ENCODE results near the gene SLC35F4. TPM values are rescaled to one million over a fixed set of nuclear protein-coding genes. Genes with fewer than 3 reads are reported as not detected.
A peak's percentile ranks its signal among the peaks of the same experiment; 100 is the strongest.

SLC35F4 gene
- total and polyA plus RNA-seq, 2 of the 8 experiments (the other 6 are each of a cell fraction or from before 2014, with no cell fraction given): not detected

DNA sequence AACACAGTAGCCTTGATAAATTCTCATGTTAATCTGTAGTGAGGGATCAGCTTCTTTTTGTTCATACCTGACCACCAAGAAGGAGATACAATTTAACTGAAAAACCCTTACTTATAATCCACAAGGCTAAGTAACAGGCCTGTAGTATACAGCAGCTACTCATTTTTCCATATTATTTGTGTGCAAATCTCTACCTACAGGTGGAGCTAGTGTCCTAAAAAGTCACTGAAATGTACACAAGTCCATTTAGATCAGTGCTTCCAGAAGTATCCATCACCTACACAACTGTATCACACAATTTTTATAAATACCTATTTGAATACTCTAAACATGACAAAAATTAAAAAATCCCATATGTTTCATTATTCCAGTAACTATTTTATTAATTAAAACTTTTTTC lies 173.2 kb downstream of the SLC35F4 start:
- Histone ChIP-seq H3K23me2 (ENCODE audit: low read depth, low read length) (no peaks in the 10 kb centered on the region), H3K14ac (ENCODE audit: insufficient read length) (no peak overlapping the region), H3K9ac (replicated peaks in 1 of 4; ENCODE audit: extremely low read depth in 1 of 4, low read depth in 3 of 4, low read length in 3 of 4) (no peak overlapping the region), H3K23ac (ENCODE audit: insufficient read length) (no peak overlapping the region), H3K18ac (ENCODE audit: extremely low read depth, low read length) (no peak overlapping the region), H4K8ac (ENCODE audit: extremely low read depth, insufficient read depth, low read length) (no peak overlapping the region), H2AFZ (ENCODE audit: low read length) (no peak overlapping the region), H4K20me1 (replicated peaks in 1 of 2; ENCODE audit: control insufficient read depth in 1 of 2, insufficient read depth in 2 of 2, low read length in 2 of 2) (no peaks in the 10 kb centered on the region), H3K27me3 (replicated peaks in 1 of 4; ENCODE audit: control insufficient read depth in 3 of 4, extremely low read depth in 1 of 4, insufficient read depth in 3 of 4, low read length in 3 of 4) (no peaks in the 10 kb centered on the region), H3K4me1 (replicated peaks in 1 of 4; ENCODE audit: control insufficient read depth in 3 of 4, insufficient read depth in 4 of 4, low read length in 3 of 4) (peaks cover 0 to 2% (median 0%) of the 10 kb centered on the region in 4 experiments; a peak in 1 of 7 replicates), H3K56ac (replicated peaks; ENCODE audit: insufficient read length, low read depth, low read length) (no peak overlapping the region), H4K91ac (replicated peaks; ENCODE audit: insufficient read length, low read length) (no peak overlapping the region), H3K79me2 (ENCODE audit: control insufficient read depth in 1 of 2, insufficient read depth in 2 of 2, low read length in 2 of 2) (no peaks in the 10 kb centered on the region), H3K9me3 (ENCODE audit: insufficient read depth in 2 of 2, low read depth in 1 of 2, low read length in 1 of 2) (0 out of 4 replicates have a peak, but pooled peaks cover 0 to 3% of the 10 kb centered on the region in 2 experiments), H3K36me3 (ENCODE audit: control insufficient read depth in 2 of 4, insufficient read depth in 4 of 4, low read length in 3 of 4) (no peaks in the 10 kb centered on the region), H2BK20ac (ENCODE audit: low read length) (no peak overlapping the region), H3K4me3 (ENCODE audit: extremely low read depth in 1 of 4, insufficient read depth in 2 of 4, low read depth in 3 of 4, low read length in 4 of 4) (no peak overlapping the region), H2AK5ac (ENCODE audit: low read depth, low read length) (no peak overlapping the region), H3K4ac (replicated peaks; ENCODE audit: insufficient read length, low read depth, low read length) (no peak overlapping the region), H2BK12ac (ENCODE audit: low read depth, low read length) (no peak overlapping the region), H2BK120ac (replicated peaks; ENCODE audit: low read depth, low read length) (no peak overlapping the region), H3K79me1 (ENCODE audit: low read depth, low read length) (no peaks in the 10 kb centered on the region), H2BK5ac (ENCODE audit: low read depth, low read length) (no peak overlapping the region), H2BK15ac (ENCODE audit: low read length) (no peak overlapping the region), H4K5ac (ENCODE audit: insufficient read length, low read depth, low read length) (no peak overlapping the region), H3K27ac (ENCODE audit: low read depth, low read length) (no peak overlapping the region), H3K4me2 (ENCODE audit: insufficient read depth in 1 of 2, low read depth in 2 of 2, low read length in 2 of 2) (no peak overlapping the region)
- DNase-seq (ENCODE audit: low read depth in 1 of 2, low spot score in 2 of 2): no peak
- ChIA-PET POLR2A (ENCODE audit: partially characterized antibody) (no interaction called here), CTCF (ENCODE audit: partially characterized antibody) (interaction anchor here (0.6 to 3.0 kb wide), 41 partner anchors 8 to 385 kb away, joined by 3 to 16 read pairs (median 4); partner anchors contain the start of gene SLC35F4)
- no peak for FAIRE-seq
- TF ChIP-seq RNF2 (IDR thresholded peaks at IDR 0.05; ENCODE audit: borderline replicate concordance, low read depth, low read length, missing control alignments, poor library complexity, severe bottlenecking) (no peak), SIX5 (IDR thresholded peaks at IDR 0.05; ENCODE audit: low read depth, low read length) (no peak), SRF (IDR thresholded peaks at IDR 0.05; ENCODE audit: low read depth, low read length) (no peak), JUN (IDR thresholded peaks at IDR 0.05; ENCODE audit: low read depth, low read length) (no peak), RXRA (IDR thresholded peaks at IDR 0.05; ENCODE audit: insufficient read depth, low read depth, low read length) (no peak), CHD2 (IDR thresholded peaks at IDR 0.05; ENCODE audit: low read length) (no peak), SAP30 (IDR thresholded peaks at IDR 0.05; ENCODE audit: insufficient read depth, insufficient replicate concordance, low read length) (no peak), RAD21 (IDR thresholded peaks at IDR 0.05 in 1 of 2, conservative IDR thresholded peaks at IDR 0.05 in 1 of 2; ENCODE audit: low read depth in 2 of 2, low read length in 2 of 2) (peak; percentile 69 to 73), CBX8 (IDR thresholded peaks at IDR 0.05; ENCODE audit: borderline replicate concordance, low read depth, low read length) (no peak), GTF2F1 (IDR thresholded peaks at IDR 0.05; ENCODE audit: borderline replicate concordance, low read depth, low read length) (no peak), SP2 (IDR thresholded peaks at IDR 0.05; ENCODE audit: low read length) (no peak)
- TF ChIP-seq, protein P1, sequence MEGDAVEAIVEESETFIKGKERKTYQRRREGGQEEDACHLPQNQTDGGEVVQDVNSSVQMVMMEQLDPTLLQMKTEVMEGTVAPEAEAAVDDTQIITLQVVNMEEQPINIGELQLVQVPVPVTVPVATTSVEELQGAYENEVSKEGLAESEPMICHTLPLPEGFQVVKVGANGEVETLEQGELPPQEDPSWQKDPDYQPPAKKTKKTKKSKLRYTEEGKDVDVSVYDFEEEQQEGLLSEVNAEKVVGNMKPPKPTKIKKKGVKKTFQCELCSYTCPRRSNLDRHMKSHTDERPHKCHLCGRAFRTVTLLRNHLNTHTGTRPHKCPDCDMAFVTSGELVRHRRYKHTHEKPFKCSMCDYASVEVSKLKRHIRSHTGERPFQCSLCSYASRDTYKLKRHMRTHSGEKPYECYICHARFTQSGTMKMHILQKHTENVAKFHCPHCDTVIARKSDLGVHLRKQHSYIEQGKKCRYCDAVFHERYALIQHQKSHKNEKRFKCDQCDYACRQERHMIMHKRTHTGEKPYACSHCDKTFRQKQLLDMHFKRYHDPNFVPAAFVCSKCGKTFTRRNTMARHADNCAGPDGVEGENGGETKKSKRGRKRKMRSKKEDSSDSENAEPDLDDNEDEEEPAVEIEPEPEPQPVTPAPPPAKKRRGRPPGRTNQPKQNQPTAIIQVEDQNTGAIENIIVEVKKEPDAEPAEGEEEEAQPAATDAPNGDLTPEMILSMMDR (IDR thresholded peaks at IDR 0.05; ENCODE audit: control extremely low read depth in 1 of 3, insufficient read depth in 1 of 3, low read depth in 1 of 3, low read length in 3 of 3): peak in 2 of 3 experiments; percentile 43 to 58; a peak in 2 of 4 replicates
